OCI-LY7 (cell line): Measurements from ENCODE around the gene SPECC1.

Experiments
- CTCF ChIP-seq: fragments of 200-600 bp; sonication (generic); conservative IDR thresholded peaks from 2 replicates; pipeline ENCODE4 v1.5.1; 2014; ENCODE audit warnings: mild to moderate bottlenecking, antibody characterized with exemption, low read length, moderate library complexity, mixed read lengths
- EZH2phosphoT487 ChIP-seq: fragments of 200-600 bp; sonication (generic); IDR thresholded peaks from 2 replicates; pipeline ENCODE4 v1.6.1; 2018; ENCODE audit warnings: low read depth, borderline replicate concordance, mild to moderate bottlenecking, mixed run types, antibody characterized with exemption, low read length, moderate library complexity, mixed read lengths

GRCh38 chr17:20154286-20155000, 145.3 kb downstream of the SPECC1 start:
- TF ChIP-seq CTCF (no peak), EZH2phosphoT487 (no peak)
